ENCODE results near the gene LRRC61.
"Not testable (repeated sequence)": the region's sequence is repeated elsewhere in the genome, so short reads cannot be mapped to it uniquely, and the experiment has no call there.

LRRC61 gene

GRCh38 chr7:150297978-150298377, 25.2 kb upstream of the LRRC61 start:
- H3K36me3 Mint-ChIP-seq (ENCODE audit: low read depth); H3K9me3 Mint-ChIP-seq; H3K27ac Mint-ChIP-seq; H3K4me3 Mint-ChIP-seq; H3K27me3 Mint-ChIP-seq; intact Hi-C loops (cut with micrococcal nuclease): not testable (repeated sequence)
- H3K4me1 Mint-ChIP-seq (ENCODE audit: low read depth) = peaks cover 10% of the 10 kb centered on the region

DNA sequence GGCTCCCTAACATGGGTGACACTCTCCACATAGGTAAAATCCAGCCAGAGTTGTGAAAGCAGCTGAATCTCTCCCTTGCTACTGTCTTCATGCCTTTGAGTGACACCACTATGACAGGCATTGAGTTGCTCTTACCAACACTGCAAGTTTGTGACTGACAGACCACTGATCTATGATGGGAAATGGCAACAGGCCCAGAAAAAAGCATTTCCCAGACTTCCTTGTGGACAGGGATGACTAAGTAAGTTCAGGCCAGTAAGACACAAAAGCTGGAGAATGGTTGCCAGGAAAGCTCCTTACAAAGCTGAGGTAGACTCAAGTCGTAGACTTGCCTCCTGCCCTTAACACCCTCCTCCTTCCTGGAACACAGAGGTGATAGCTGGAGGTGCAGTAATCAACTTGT, 20.2 kb upstream of the LRRC61 start:
- H3K9me3 Mint-ChIP-seq; H3K27me3 Mint-ChIP-seq; intact Hi-C loops (cut with micrococcal nuclease); H3K4me3 Mint-ChIP-seq; H3K36me3 Mint-ChIP-seq (ENCODE audit: low read depth); H3K27ac Mint-ChIP-seq: not testable (repeated sequence)
- H3K4me1 Mint-ChIP-seq (ENCODE audit: low read depth) = peaks cover 10% of the 10 kb centered on the region

GRCh38 chr7:150304499-150305258, 18.5 kb upstream of the LRRC61 start:
- H3K36me3 Mint-ChIP-seq (ENCODE audit: low read depth); H3K4me3 Mint-ChIP-seq; H3K27me3 Mint-ChIP-seq: not testable (repeated sequence)

DNA sequence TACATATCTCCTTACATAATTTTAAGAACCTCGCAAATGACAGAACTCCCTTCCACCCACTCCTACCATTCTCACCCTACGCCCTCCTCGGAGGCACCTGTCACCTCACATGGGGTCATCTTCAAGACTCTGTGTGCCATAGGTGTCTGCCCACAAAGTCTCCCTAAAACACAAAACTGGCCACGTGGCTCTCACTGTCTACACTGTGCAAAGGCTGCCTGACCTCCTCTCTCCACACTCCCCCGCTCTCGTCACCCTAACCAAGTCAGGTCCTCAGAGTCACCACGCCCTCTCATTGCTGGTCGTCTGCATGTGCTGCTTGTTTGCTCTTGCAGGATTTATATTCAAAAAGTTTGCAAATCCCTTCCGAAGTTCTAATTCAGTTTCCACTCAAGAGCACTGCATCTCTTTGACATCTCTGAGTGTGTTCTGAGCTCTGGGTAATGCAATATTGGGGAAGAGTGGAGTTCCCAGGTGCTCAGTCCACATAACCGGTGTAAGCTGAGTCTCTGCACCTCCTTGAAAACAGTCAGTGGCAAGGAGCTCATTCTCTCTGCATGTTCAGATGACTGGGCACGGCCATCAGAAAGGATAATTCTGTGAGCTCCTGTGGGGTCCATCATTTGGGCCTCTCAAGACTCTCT, 17.8 kb upstream of the LRRC61 start:
- H3K4me3 Mint-ChIP-seq; H3K27me3 Mint-ChIP-seq; H3K4me1 Mint-ChIP-seq (ENCODE audit: low read depth); H3K27ac Mint-ChIP-seq; H3K9me3 Mint-ChIP-seq; H3K36me3 Mint-ChIP-seq (ENCODE audit: low read depth); intact Hi-C loops (cut with micrococcal nuclease): not testable (repeated sequence)

More at GRCh38 chr7:150304499-150305258, 18.5 kb upstream of the LRRC61 start:
- H3K9me3 Mint-ChIP-seq; H3K4me1 Mint-ChIP-seq (ENCODE audit: low read depth); H3K27ac Mint-ChIP-seq; intact Hi-C loops (cut with micrococcal nuclease): not testable (repeated sequence)

- H3K27ac Mint-ChIP-seq; H3K36me3 Mint-ChIP-seq (ENCODE audit: low read depth); intact Hi-C loops (cut with micrococcal nuclease); H3K27me3 Mint-ChIP-seq; H3K9me3 Mint-ChIP-seq; H3K4me1 Mint-ChIP-seq (ENCODE audit: low read depth); H3K4me3 Mint-ChIP-seq: not testable (repeated sequence)
Observed at GRCh38 chr7:150305903-150306284, 17.3 kb upstream of the LRRC61 start.

- H3K36me3 Mint-ChIP-seq (ENCODE audit: low read depth); H3K9me3 Mint-ChIP-seq; H3K27me3 Mint-ChIP-seq; H3K4me3 Mint-ChIP-seq; H3K4me1 Mint-ChIP-seq (ENCODE audit: low read depth); intact Hi-C loops (cut with micrococcal nuclease); H3K27ac Mint-ChIP-seq: not testable (repeated sequence)
Observed at GRCh38 chr7:150306377-150306776, 16.8 kb upstream of the LRRC61 start.

GRCh38 chr7:150307129-150307528, 16.0 kb upstream of the LRRC61 start:
- Mint-ChIP-seq H3K4me3 (no peak overlapping the region), H3K4me1 (ENCODE audit: low read depth) (no peaks in the 10 kb centered on the region), H3K9me3 (no peaks in the 10 kb centered on the region), H3K27me3 (peaks cover 3% of the 10 kb centered on the region), H3K36me3 (ENCODE audit: low read depth) (no peaks in the 10 kb centered on the region), H3K27ac (no peak overlapping the region)
- intact Hi-C loops (cut with micrococcal nuclease) = no loop called here

GRCh38 chr7:150307904-150308303, 15.3 kb upstream of the LRRC61 start:
- intact Hi-C loops (cut with micrococcal nuclease) = no loop called here
- H3K27me3 Mint-ChIP-seq = peaks cover 3% of the 10 kb centered on the region
- H3K4me3 Mint-ChIP-seq = no peak overlapping the region
- peaks cover 3% of the 10 kb centered on the region for H3K4me1 Mint-ChIP-seq (ENCODE audit: low read depth)
- H3K9me3 Mint-ChIP-seq = no peaks in the 10 kb centered on the region
- H3K27ac Mint-ChIP-seq = no peak overlapping the region
- H3K36me3 Mint-ChIP-seq (ENCODE audit: low read depth) = no peaks in the 10 kb centered on the region

DNA sequence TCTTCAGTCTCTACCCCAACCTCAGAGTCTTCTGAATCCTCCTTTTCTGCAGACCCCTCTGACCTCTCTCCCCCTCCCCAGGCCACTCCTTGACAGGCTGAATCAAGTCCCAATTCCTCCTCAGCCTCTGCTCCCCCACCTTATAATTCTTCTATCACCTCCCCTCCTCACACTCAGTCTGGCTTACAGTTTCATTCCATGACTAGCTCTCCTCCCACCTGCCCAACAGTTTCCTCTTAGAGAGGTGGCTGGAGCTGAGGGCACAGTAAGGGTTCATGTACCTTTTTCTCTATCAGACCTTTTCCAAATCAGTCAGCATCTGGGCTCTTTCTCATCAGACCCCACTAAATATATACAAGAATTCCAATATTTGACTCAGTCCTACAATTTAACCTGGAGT, 14.6 kb upstream of the LRRC61 start:
- Mint-ChIP-seq H3K4me1 (ENCODE audit: low read depth) (peaks cover 9% of the 10 kb centered on the region), H3K27ac (no peak overlapping the region), H3K36me3 (ENCODE audit: low read depth) (no peaks in the 10 kb centered on the region), H3K9me3 (no peaks in the 10 kb centered on the region), H3K27me3 (peaks cover 3% of the 10 kb centered on the region), H3K4me3 (no peak overlapping the region)
- intact Hi-C loops (cut with micrococcal nuclease) = no loop called here

GRCh38 chr7:150311146-150311545, 12.0 kb upstream of the LRRC61 start:
- peaks cover 3% of the 10 kb centered on the region for H3K27me3 Mint-ChIP-seq
- intact Hi-C loops (cut with micrococcal nuclease) = no loop called here
- H3K36me3 Mint-ChIP-seq (ENCODE audit: low read depth) = no peaks in the 10 kb centered on the region
- H3K9me3 Mint-ChIP-seq = no peaks in the 10 kb centered on the region
- H3K4me1 Mint-ChIP-seq (ENCODE audit: low read depth) = peaks cover 10% of the 10 kb centered on the region
- H3K4me3 Mint-ChIP-seq = no peak overlapping the region
- no peak overlapping the region for H3K27ac Mint-ChIP-seq

- Mint-ChIP-seq H3K27ac (no peak overlapping the region), H3K36me3 (ENCODE audit: low read depth) (no peaks in the 10 kb centered on the region), H3K9me3 (no peaks in the 10 kb centered on the region)
Observed at GRCh38 chr7:150311711-150312110, 11.4 kb upstream of the LRRC61 start.

GRCh38 chr7:150312649-150313366, 10.3 kb upstream of the LRRC61 start:
- H3K4me3 Mint-ChIP-seq; H3K27me3 Mint-ChIP-seq; H3K36me3 Mint-ChIP-seq (ENCODE audit: low read depth); intact Hi-C loops (cut with micrococcal nuclease); H3K27ac Mint-ChIP-seq; H3K9me3 Mint-ChIP-seq: not testable (repeated sequence)
- peaks cover 10% of the 10 kb centered on the region for H3K4me1 Mint-ChIP-seq (ENCODE audit: low read depth)

More at GRCh38 chr7:150311711-150312110, 11.4 kb upstream of the LRRC61 start:
- intact Hi-C loops (cut with micrococcal nuclease) = no loop called here
- no peak overlapping the region for H3K4me3 Mint-ChIP-seq
- H3K27me3 Mint-ChIP-seq = peaks cover 3% of the 10 kb centered on the region
- peaks cover 10% of the 10 kb centered on the region for H3K4me1 Mint-ChIP-seq (ENCODE audit: low read depth)

- Mint-ChIP-seq H3K9me3 (no peaks in the 10 kb centered on the region), H3K27ac (no peak overlapping the region), H3K4me3 (no peak overlapping the region), H3K4me1 (ENCODE audit: low read depth) (peaks cover 10% of the 10 kb centered on the region), H3K36me3 (ENCODE audit: low read depth) (no peaks in the 10 kb centered on the region), H3K27me3 (peaks cover 2% of the 10 kb centered on the region)
- intact Hi-C loops (cut with micrococcal nuclease) = no loop called here
Observed at GRCh38 chr7:150313367-150313809, 9.8 kb upstream of the LRRC61 start.

GRCh38 chr7:150313870-150314269, 9.3 kb upstream of the LRRC61 start:
- H3K36me3 Mint-ChIP-seq (ENCODE audit: low read depth) = no peaks in the 10 kb centered on the region
- intact Hi-C loops (cut with micrococcal nuclease) = no loop called here
- H3K9me3 Mint-ChIP-seq = no peaks in the 10 kb centered on the region
- H3K4me3 Mint-ChIP-seq = no peak overlapping the region
- H3K4me1 Mint-ChIP-seq (ENCODE audit: low read depth) = peaks cover 10% of the 10 kb centered on the region
- H3K27ac Mint-ChIP-seq = no peak overlapping the region
- H3K27me3 Mint-ChIP-seq = no peaks in the 10 kb centered on the region

All from dendritic cell treated with granulocyte-macrophage colony-stimulating factor and Interleukin-4, amounts not matched to agents 40 ng/mL and 50 ng/mL, for 4 days (primary cell).